Measurements from ENCODE around the gene ZNF718.
"Not testable (repeated sequence)": the region's sequence is repeated elsewhere in the genome, so short reads cannot be mapped to it uniquely, and the experiment has no call there.

ZNF718 gene

DNA sequence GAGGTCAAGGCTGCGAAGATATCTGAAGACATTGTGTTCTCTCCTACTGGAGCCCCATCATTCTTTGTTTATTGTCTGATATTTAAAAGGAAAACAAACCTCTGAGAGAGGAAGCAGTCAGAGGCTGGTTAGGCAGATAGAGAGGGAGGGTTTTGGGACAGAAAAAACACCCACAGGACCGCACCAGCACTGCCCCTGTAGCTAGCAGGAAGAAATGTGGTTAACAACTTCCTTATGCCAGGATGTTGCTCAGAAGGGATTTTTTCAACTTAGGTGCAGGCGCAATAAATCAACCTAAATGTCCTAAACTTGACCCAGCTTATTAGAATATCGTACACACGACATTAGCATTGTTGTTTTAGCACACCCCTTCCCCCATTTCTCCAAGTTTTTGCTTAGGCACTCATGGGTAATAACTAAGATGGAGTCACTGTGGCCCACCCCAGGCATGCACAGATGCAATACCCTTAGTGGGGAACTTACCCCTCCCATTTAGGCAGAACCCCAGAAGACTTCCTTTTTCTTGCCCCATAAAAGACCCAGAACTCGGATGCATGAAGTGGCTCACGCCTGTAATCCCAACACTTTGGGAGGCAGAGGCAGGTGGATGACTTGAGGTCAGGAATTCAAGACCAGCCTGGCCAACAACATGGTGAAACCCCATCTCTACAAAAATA is 2.8 kb upstream of the ZNF718 start:
- Histone ChIP-seq H3K27ac (no peak overlapping the region), H3K79me2 (ENCODE audit: insufficient read depth, low read depth) (no peaks in the 10 kb centered on the region), H3K4me3 (IDR thresholded peaks at IDR 0.05; ENCODE audit: insufficient read depth, low read depth, low read length) (no peak overlapping the region), H4K20me1 (ENCODE audit: insufficient read depth) (no peaks in the 10 kb centered on the region), H3K4me2 (no peak overlapping the region), H3K27me3 (ENCODE audit: insufficient read depth, low read depth) (no peaks in the 10 kb centered on the region), H2AFZ (ENCODE audit: low read depth) (no peak overlapping the region), H3K4me1 (ENCODE audit: low read depth, poor library complexity, severe bottlenecking) (no peaks in the 10 kb centered on the region), H3K36me3 (ENCODE audit: insufficient read depth) (no peaks in the 10 kb centered on the region), H3K9ac (no peak overlapping the region)
- TF ChIP-seq, protein P1, sequence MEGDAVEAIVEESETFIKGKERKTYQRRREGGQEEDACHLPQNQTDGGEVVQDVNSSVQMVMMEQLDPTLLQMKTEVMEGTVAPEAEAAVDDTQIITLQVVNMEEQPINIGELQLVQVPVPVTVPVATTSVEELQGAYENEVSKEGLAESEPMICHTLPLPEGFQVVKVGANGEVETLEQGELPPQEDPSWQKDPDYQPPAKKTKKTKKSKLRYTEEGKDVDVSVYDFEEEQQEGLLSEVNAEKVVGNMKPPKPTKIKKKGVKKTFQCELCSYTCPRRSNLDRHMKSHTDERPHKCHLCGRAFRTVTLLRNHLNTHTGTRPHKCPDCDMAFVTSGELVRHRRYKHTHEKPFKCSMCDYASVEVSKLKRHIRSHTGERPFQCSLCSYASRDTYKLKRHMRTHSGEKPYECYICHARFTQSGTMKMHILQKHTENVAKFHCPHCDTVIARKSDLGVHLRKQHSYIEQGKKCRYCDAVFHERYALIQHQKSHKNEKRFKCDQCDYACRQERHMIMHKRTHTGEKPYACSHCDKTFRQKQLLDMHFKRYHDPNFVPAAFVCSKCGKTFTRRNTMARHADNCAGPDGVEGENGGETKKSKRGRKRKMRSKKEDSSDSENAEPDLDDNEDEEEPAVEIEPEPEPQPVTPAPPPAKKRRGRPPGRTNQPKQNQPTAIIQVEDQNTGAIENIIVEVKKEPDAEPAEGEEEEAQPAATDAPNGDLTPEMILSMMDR (conservative IDR thresholded peaks at IDR 0.05; ENCODE audit: low read depth, low read length), result no peak

DNA sequence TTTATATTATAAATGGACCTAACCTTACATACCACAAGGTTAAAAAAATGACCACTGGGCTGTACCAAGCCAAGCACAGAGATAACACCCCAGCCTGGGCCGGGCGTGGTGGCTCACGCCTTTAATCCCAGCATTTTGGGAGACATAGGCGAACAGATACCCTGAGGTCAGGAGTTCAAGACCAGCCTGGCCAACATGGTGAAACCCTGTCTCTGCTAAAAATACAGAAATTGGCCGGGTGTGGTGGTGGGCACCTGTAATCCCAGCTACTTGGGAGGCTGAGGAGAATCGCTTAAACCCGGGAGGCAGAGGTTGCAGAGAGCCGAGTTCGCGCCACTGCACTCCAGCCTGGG is 403 bp upstream of the ZNF718 start:
- not testable (repeated sequence) for H3K27ac ChIP-seq; H3K4me2 ChIP-seq; H3K79me2 ChIP-seq (ENCODE audit: insufficient read depth, low read depth); H3K36me3 ChIP-seq (ENCODE audit: insufficient read depth); H3K4me1 ChIP-seq (ENCODE audit: low read depth, poor library complexity, severe bottlenecking); H4K20me1 ChIP-seq (ENCODE audit: insufficient read depth); H3K27me3 ChIP-seq (ENCODE audit: insufficient read depth, low read depth); H3K9ac ChIP-seq
- H2AFZ ChIP-seq (ENCODE audit: low read depth), result peak overlapping the region; percentile 14; the same call in 1 of the 2 replicates
- peak overlapping the region; percentile 35 for H3K4me3 ChIP-seq (IDR thresholded peaks at IDR 0.05; ENCODE audit: insufficient read depth, low read depth, low read length)

DNA sequence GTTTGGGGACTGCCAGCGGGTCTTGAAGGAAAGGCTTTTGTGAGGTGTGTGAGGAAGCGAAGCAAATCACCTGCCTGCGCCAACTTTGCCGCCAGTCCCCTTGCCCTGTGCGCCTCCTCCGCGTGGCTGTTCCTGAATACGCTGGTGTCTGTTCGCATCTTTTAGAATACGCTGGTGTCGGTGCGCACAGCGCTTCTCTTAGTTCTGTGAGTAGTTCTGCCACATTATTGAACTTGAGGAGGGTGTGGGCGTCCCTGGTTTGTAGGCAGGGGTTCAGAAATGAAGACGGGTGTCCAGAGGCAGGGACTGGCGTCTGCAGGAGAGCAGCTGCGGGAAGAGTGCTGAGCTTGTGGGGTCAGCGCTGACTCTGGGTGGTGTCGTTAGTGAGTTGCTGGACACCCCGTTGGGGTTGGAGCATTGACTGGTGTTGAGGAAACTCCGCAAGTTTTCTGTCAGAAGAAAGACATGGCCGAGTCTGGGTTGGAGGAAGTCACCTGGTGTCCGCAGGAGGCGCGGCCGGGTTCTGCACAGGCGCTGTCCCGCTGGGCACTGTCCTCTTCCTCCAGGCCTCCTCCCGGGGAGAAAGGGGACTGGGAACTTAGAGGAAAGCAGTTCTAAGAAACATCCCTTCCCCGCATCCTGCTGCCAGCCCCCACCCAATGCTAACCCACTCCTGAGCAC is 930 bp downstream of the ZNF718 start:
- no peak overlapping the region for H3K4me2 ChIP-seq
- TF ChIP-seq, protein P1 (conservative IDR thresholded peaks at IDR 0.05; ENCODE audit: low read depth, low read length), result no peak
- no peaks in the 10 kb centered on the region for H3K4me1 ChIP-seq (ENCODE audit: low read depth, poor library complexity, severe bottlenecking)
- H3K27ac ChIP-seq, result peak overlapping the region; percentile 42; the same call in 1 of the 2 replicates
- H4K20me1 ChIP-seq (ENCODE audit: insufficient read depth), result no peaks in the 10 kb centered on the region
- no peaks in the 10 kb centered on the region for H3K79me2 ChIP-seq (ENCODE audit: insufficient read depth, low read depth)
- no peak overlapping the region for H2AFZ ChIP-seq (ENCODE audit: low read depth)
- no peaks in the 10 kb centered on the region for H3K36me3 ChIP-seq (ENCODE audit: insufficient read depth)
- no peak overlapping the region for H3K4me3 ChIP-seq (IDR thresholded peaks at IDR 0.05; ENCODE audit: insufficient read depth, low read depth, low read length)
- no peaks in the 10 kb centered on the region for H3K27me3 ChIP-seq (ENCODE audit: insufficient read depth, low read depth)
- H3K9ac ChIP-seq, result peak overlapping the region; percentile 52; the same call in 1 of the 2 replicates

DNA sequence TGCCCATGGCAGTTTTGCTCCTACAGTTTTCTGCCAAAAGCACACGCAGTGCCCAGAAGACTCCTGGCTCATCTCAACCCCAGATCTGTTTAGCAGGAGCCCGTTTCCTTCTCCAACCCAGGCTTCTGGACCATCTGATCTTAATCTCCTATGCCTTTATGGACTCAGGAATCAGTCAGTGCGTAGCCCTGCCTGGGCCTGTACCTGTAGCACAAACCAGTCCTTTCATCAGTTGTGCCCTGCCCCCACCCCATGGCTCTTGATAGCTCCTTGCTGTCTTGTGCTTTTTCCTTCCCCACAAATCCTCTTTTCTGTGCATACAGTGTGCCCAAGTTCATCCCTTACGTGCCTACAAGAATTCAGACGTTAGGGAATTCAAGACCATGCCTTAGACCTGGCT is 1.5 kb downstream of the ZNF718 start:
- no peaks in the 10 kb centered on the region for H3K27me3 ChIP-seq (ENCODE audit: insufficient read depth, low read depth)
- H3K4me2 ChIP-seq, result no peak overlapping the region
- TF ChIP-seq, protein P1 (conservative IDR thresholded peaks at IDR 0.05; ENCODE audit: low read depth, low read length), result no peak
- no peak overlapping the region for H3K4me3 ChIP-seq (IDR thresholded peaks at IDR 0.05; ENCODE audit: insufficient read depth, low read depth, low read length)
- no peak overlapping the region for H3K27ac ChIP-seq
- H3K36me3 ChIP-seq (ENCODE audit: insufficient read depth), result no peaks in the 10 kb centered on the region
- no peaks in the 10 kb centered on the region for H3K79me2 ChIP-seq (ENCODE audit: insufficient read depth, low read depth)
- H3K9ac ChIP-seq, result no peak overlapping the region
- H4K20me1 ChIP-seq (ENCODE audit: insufficient read depth), result no peaks in the 10 kb centered on the region
- H3K4me1 ChIP-seq (ENCODE audit: low read depth, poor library complexity, severe bottlenecking), result no peaks in the 10 kb centered on the region
- no peak overlapping the region for H2AFZ ChIP-seq (ENCODE audit: low read depth)

DNA sequence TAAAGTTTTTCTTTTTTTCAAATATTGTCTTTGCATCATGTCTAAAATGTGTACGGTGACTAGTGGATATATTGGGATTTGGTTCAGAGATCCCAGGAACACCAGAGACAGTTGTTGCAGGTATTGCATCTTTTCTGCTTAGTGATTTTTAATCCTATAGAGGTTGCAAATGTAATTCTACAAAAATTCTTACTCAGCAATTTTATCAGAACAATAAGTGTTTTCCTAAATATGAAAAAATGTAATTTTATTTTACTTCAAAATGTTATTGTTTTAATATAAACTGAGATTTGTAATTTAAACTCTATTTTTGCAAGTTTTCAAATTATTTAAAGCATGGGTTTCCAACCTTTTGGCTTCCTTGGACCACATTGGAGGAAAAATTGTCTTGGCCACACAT is 8.2 kb downstream of the ZNF718 start:
- Histone ChIP-seq H3K4me3 (IDR thresholded peaks at IDR 0.05; ENCODE audit: insufficient read depth, low read depth, low read length) (no peak overlapping the region), H4K20me1 (ENCODE audit: insufficient read depth) (no peaks in the 10 kb centered on the region), H3K79me2 (ENCODE audit: insufficient read depth, low read depth) (no peaks in the 10 kb centered on the region), H2AFZ (ENCODE audit: low read depth) (no peak overlapping the region), H3K4me2 (no peak overlapping the region), H3K4me1 (ENCODE audit: low read depth, poor library complexity, severe bottlenecking) (no peaks in the 10 kb centered on the region), H3K27ac (no peak overlapping the region), H3K36me3 (ENCODE audit: insufficient read depth) (no peaks in the 10 kb centered on the region), H3K9ac (no peak overlapping the region), H3K27me3 (ENCODE audit: insufficient read depth, low read depth) (no peaks in the 10 kb centered on the region)
- TF ChIP-seq, protein P1 (conservative IDR thresholded peaks at IDR 0.05; ENCODE audit: low read depth, low read length), result no peak
